HepG2 (cell line): Measurements from ENCODE around the gene ATG2A. TPM values are rescaled to one million over a fixed set of nuclear protein-coding genes. Genes with fewer than 3 reads are reported as not detected.

Source experiments
- BATF2 ChIP-seq: sonication (generic); formaldehyde crosslinking; IDR thresholded peaks from 2 replicates; pipeline ENCODE4 v1.8.0; 2022; ENCODE audit warnings: mild to moderate bottlenecking, missing genetic modification reagents, moderate library complexity
- CBFB ChIP-seq: sonication (generic); formaldehyde crosslinking; IDR thresholded peaks from 2 replicates; pipeline ENCODE4 v1.4.0; 2020; ENCODE audit warnings: missing genetic modification reagents
- HMGXB3 ChIP-seq: sonication (generic); formaldehyde crosslinking; IDR thresholded peaks from 2 replicates; pipeline ENCODE4 v1.4.0; 2020; ENCODE audit warnings: missing genetic modification reagents, borderline replicate concordance
- NCOR1 ChIP-seq: fragments of 200-600 bp; sonication (generic); IDR thresholded peaks from 2 replicates; pipeline ENCODE4 v1.7.0; 2017; ENCODE audit warnings: antibody characterized with exemption, low read length, borderline replicate concordance
- NR2F6 ChIP-seq, 2 experiments: IDR thresholded peaks; 2 replicates each; pipeline ENCODE4 v1.6.1; 2016; ENCODE audit warnings: antibody characterized with exemption in 1 of 2, mild to moderate bottlenecking in 1 of 2
- SETDB1 ChIP-seq: sonication (generic); formaldehyde crosslinking; IDR thresholded peaks from 2 replicates; pipeline ENCODE4 v1.5.1; 2020; ENCODE audit warnings: missing genetic modification reagents, mild to moderate bottlenecking, borderline replicate concordance
- TBL1XR1 ChIP-seq: fragments of 150-350 bp; IDR thresholded peaks from 2 replicates; pipeline ENCODE4 v1.6.1; 2014; ENCODE audit warnings: borderline replicate concordance, low read length; ENCODE audit not compliant: partially characterized antibody
- TEAD2 ChIP-seq: sonication (generic); formaldehyde crosslinking; IDR thresholded peaks from 2 replicates; pipeline ENCODE4 v1.9.0; 2021; ENCODE audit warnings: missing genetic modification reagents
- ZHX2 ChIP-seq, 2 experiments: sonication (generic) in 1 of 2; formaldehyde crosslinking in 1 of 2; IDR thresholded peaks; 2 replicates each; pipeline versions ENCODE4 v1.6.1 to v1.9.0; 2014 to 2022; ENCODE audit warnings: antibody characterized with exemption in 1 of 2, borderline replicate concordance in 1 of 2, inconsistent platforms in 1 of 2, low read depth in 1 of 2, missing genetic modification reagents in 1 of 2
- ZNF839 ChIP-seq: sonication (generic); formaldehyde crosslinking; IDR thresholded peaks from 2 replicates; pipeline ENCODE4 v1.4.0; 2020; ENCODE audit warnings: missing genetic modification reagents, mild to moderate bottlenecking, borderline replicate concordance
- ZNF883 ChIP-seq: sonication (generic); formaldehyde crosslinking; IDR thresholded peaks from 2 replicates; pipeline ENCODE4 v1.5.1; 2020; ENCODE audit warnings: mild to moderate bottlenecking, missing genetic modification reagents; ENCODE audit errors: not compliant biosample characterization
- polyA plus RNA-seq, 8 experiments: library from polyadenylated mRNA; depleted of rRNA in 3 of 8; stranded (reverse) in 7 of 8; unstranded in 1 of 8; fragments of >200 nt; fragmentation: Illumina TruSeq in 4 of 8; extraction: Trizol in 4 of 8; gene quantifications; 2 replicates each; pipeline versions ENCODE4 v1.2.1 to v1.2.3, GENCODE V29; 2011 to 2016; ENCODE audit warnings: low read depth in 4 of 8, missing spikeins in 1 of 8, mixed read lengths in 1 of 8; ENCODE audit not compliant: insufficient read depth in 1 of 8
- total RNA-seq, 5 experiments: library from RNA; depleted of rRNA; stranded (reverse); fragments of >200 nt; fragmentation: Illumina TruSeq; extraction: Trizol; gene quantifications; 2 replicates each; pipeline ENCODE4 v1.2.3, GENCODE V29; 2016; ENCODE audit warnings: low read depth in 1 of 5
- TF ChIP-seq, protein P1 (sequence below): sonication (generic); formaldehyde crosslinking; IDR thresholded peaks from 2 replicates; pipeline ENCODE4 v1.4.0; 2020; ENCODE audit warnings: missing genetic modification reagents

ATG2A gene
- total and polyA plus RNA-seq, 2 of the 13 experiments (the other 11 are each of a cell fraction or from before 2014, with no cell fraction given) = 6.7 to 8.0 TPM

DNA sequence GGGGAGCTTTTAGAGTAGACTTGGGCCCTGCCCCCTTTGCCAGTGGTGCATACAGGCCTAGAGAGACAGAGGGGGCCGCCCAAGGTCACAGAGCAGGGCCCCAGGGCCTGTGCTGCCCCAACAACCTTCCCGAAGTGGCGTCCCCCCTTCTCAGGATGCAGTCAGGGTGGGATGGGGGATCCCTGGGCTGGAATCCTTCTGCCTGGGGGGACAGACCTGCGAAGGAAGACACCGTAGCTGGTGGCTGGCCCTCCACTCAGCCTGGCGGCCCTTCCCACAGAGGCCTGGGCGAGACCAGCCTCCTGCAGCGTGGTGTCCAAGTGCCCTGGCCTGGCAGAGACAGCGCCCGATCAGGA, 24.2 kb downstream of the ATG2A start (continued):
- TF ChIP-seq ZHX2 (IDR thresholded peaks at IDR 0.05; ENCODE audit: low read depth) (no peak), ZHX2 (CRISPR knock-in tag; IDR thresholded peaks at IDR 0.05; ENCODE audit: borderline replicate concordance) (no peak), BATF2 (no peak), SETDB1 (CRISPR knock-in tag) (no peak), CBFB (CRISPR knock-in tag) (no peak), TEAD2 (CRISPR knock-in tag) (0 out of 2 replicates have a peak, but pooled peaks have one; percentile 36), TBL1XR1 (no peak), HMGXB3 (no peak), NR2F6 (IDR thresholded peaks at IDR 0.05) (no peak), NR2F6 (CRISPR knock-in tag; IDR thresholded peaks at IDR 0.05) (no peak), ZNF883 (no peak), ZNF839 (peak; percentile 14; the same call in 1 of the 2 replicates), NCOR1 (no peak)
- TF ChIP-seq, protein P1, sequence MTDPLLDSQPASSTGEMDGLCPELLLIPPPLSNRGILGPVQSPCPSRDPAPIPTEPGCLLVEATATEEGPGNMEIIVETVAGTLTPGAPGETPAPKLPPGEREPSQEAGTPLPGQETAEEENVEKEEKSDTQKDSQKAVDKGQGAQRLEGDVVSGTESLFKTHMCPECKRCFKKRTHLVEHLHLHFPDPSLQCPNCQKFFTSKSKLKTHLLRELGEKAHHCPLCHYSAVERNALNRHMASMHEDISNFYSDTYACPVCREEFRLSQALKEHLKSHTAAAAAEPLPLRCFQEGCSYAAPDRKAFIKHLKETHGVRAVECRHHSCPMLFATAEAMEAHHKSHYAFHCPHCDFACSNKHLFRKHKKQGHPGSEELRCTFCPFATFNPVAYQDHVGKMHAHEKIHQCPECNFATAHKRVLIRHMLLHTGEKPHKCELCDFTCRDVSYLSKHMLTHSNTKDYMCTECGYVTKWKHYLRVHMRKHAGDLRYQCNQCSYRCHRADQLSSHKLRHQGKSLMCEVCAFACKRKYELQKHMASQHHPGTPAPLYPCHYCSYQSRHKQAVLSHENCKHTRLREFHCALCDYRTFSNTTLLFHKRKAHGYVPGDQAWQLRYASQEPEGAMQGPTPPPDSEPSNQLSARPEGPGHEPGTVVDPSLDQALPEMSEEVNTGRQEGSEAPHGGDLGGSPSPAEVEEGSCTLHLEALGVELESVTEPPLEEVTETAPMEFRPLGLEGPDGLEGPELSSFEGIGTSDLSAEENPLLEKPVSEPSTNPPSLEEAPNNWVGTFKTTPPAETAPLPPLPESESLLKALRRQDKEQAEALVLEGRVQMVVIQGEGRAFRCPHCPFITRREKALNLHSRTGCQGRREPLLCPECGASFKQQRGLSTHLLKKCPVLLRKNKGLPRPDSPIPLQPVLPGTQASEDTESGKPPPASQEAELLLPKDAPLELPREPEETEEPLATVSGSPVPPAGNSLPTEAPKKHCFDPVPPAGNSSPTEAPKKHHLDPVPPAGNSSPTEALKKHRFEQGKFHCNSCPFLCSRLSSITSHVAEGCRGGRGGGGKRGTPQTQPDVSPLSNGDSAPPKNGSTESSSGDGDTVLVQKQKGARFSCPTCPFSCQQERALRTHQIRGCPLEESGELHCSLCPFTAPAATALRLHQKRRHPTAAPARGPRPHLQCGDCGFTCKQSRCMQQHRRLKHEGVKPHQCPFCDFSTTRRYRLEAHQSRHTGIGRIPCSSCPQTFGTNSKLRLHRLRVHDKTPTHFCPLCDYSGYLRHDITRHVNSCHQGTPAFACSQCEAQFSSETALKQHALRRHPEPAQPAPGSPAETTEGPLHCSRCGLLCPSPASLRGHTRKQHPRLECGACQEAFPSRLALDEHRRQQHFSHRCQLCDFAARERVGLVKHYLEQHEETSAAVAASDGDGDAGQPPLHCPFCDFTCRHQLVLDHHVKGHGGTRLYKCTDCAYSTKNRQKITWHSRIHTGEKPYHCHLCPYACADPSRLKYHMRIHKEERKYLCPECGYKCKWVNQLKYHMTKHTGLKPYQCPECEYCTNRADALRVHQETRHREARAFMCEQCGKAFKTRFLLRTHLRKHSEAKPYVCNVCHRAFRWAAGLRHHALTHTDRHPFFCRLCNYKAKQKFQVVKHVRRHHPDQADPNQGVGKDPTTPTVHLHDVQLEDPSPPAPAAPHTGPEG = no peak
